Measurements from ENCODE around the gene MANSC1. TPM values are rescaled to one million over a fixed set of nuclear protein-coding genes. Genes with fewer than 3 reads are reported as not detected.

The MANSC1 gene
- polyA plus RNA-seq, 3 donors = 0.24 to 2.3 (median 1.5) TPM

DNA sequence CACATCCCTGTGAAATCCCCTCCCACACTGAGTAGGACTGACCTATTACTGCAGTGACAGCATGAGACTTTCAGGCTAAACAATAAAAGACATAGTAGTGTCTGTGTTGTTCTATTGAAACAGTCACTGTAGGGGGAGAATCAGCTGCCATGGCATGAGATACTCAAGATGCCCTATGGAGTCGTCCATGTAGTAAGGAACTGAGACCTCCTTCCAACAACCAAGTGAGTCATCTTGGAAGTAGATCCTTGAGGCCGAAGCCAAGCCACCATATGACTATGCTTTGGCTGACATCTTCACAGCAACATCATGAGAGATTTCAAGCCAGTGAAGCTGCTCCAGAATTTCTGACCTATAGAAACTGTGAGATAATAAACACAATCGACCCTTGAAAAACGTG is 71.1 kb downstream of the MANSC1 start:
- H3K9me3 ChIP-seq (replicated peaks in 1 of 2; ENCODE audit: control insufficient read depth in 1 of 2, insufficient read depth in 1 of 2, low read length in 2 of 2) = no peaks in the 10 kb centered on the region
- intact Hi-C loops (cut with micrococcal nuclease) = no loop called here
- no peaks in the 10 kb centered on the region for H3K79me2 ChIP-seq (ENCODE audit: insufficient read depth, low read length)
- H3K27ac ChIP-seq (ENCODE audit: low read depth in 1 of 2, low read length in 2 of 2) = no peak overlapping the region
- no peaks in the 10 kb centered on the region for H3K36me3 ChIP-seq (replicated peaks in 1 of 2; ENCODE audit: control insufficient read depth in 1 of 2, insufficient read depth in 2 of 2, low read length in 2 of 2)
- DNase-seq = no peak
- no peaks in the 10 kb centered on the region for H3K4me1 ChIP-seq (ENCODE audit: control insufficient read depth in 1 of 2, insufficient read depth in 2 of 2, low read length in 2 of 2)
- no peak for TF ChIP-seq CTCF (IDR thresholded peaks at IDR 0.05)
- WGBS (ENCODE audit: insufficient coverage) = 100% methylated on average over 4 of the region's 4 CpGs
- peaks cover 8 to 27% (median 14%) of the 10 kb centered on the region in 7 donors for H3K9me3 Mint-ChIP-seq
- H2AFZ ChIP-seq (ENCODE audit: insufficient read depth, low read depth, low read length, poor library complexity, severe bottlenecking) = no peak overlapping the region
- H3K4me1 Mint-ChIP-seq = no peaks in the 10 kb centered on the region
- H3K27me3 ChIP-seq (ENCODE audit: control insufficient read depth in 2 of 2, insufficient read depth in 2 of 2, low read length in 2 of 2) = peaks cover 2 to 3% of the 10 kb centered on the region in 2 donors
- no peak overlapping the region for H3K27ac Mint-ChIP-seq
- no peak overlapping the region for H3K4me3 ChIP-seq (replicated peaks in 1 of 3; ENCODE audit: low read depth in 2 of 3, low read length in 3 of 3)
- H3K9ac ChIP-seq (ENCODE audit: insufficient read depth, low read length, poor library complexity, severe bottlenecking) = no peak overlapping the region
- no peaks in the 10 kb centered on the region for H4K20me1 ChIP-seq (ENCODE audit: insufficient read depth, low read length)
- H3K36me3 Mint-ChIP-seq = no peaks in the 10 kb centered on the region
- H3K27me3 Mint-ChIP-seq (ENCODE audit: low read depth in 3 of 3) = peaks cover 4 to 9% (median 7%) of the 10 kb centered on the region in 3 donors
- H3K4me3 Mint-ChIP-seq = no peak overlapping the region
- no peak overlapping the region for H3K4me2 ChIP-seq (replicated peaks; ENCODE audit: extremely low read depth, low read length, poor library complexity, severe bottlenecking)

Small RNA genes lying within 50 kb of the gene (small RNA-seq; reads per million reads assigned to genes)
- not detected for gene RNU6-318P (ENCODE audit: insufficient read length, low read depth)

Other genes with a start within 250 kb of the MANSC1 start
- under 1 TPM in 1 of 3 donors, not detected in 2; 0.08 TPM for gene LRP6, start 83.2 kb downstream of the MANSC1 start, polyA plus RNA-seq
- gene BORCS5, start 6.8 kb upstream of the MANSC1 start, polyA plus RNA-seq = 10 to 100 TPM in 1 of 3 donors, 1 to 10 TPM in 2; 8.5 to 15.1 (median 9.6) TPM
- under 1 TPM; 0.04 to 0.46 (median 0.27) TPM for gene DUSP16, start 212.6 kb upstream of the MANSC1 start, polyA plus RNA-seq